ENCODE data around the gene TBX5. TPM values are rescaled to one million over a fixed set of nuclear protein-coding genes. Genes with fewer than 3 reads are reported as not detected.

The TBX5 gene
- total and polyA plus RNA-seq, 2 donors (not counting 1 experiment from before 2014, with no cell fraction given): not detected

DNA sequence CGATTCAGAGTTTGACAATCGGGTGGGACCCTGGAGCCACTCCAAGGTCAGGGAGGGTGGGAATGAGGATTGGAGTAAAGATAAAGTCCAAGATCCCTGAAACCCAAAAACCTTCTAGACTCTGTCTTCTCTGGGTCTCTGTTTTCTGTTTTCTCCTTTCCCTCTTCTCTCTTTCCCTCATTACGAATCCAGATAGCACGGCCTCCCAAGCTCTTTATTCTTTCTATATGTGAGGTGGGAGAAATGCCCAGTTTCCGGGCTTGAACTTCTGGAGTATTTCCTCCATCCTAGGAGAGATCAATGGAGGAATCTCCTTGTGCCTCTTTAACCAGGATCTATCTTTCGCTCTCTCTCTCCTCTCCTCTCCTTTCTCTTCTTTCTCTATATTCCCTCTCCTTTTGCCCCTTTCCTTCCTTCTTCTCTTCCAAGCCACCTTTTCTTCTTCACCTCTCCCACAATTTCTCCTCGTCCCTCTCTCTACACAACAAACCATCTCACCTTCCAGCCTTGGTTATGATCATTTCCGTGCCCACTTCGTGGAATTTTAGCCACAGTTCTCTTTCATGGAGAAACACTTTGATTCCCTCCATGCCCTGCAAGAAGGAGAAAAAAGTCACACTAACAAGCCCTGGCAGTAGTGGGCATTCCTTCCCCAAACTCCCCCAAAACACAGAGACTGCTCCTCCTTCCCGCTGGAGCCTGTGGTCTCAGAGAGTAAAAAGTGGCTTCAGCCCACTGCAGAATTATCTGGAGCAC lies 4.4 kb downstream of the TBX5 start:
- Histone ChIP-seq H4K20me1 (ENCODE audit: control insufficient read depth, insufficient read depth, low read length, poor library complexity, severe bottlenecking) (no peaks in the 10 kb centered on the region), H3K79me2 (ENCODE audit: control insufficient read depth, insufficient read depth, low read length) (no peaks in the 10 kb centered on the region), H3K4me2 (replicated peaks; ENCODE audit: low read depth, low read length, poor library complexity, severe bottlenecking) (no peak overlapping the region), H2AFZ (ENCODE audit: insufficient read depth, low read depth, low read length, poor library complexity, severe bottlenecking) (no peak overlapping the region), H3K9ac (ENCODE audit: low read length) (no peak overlapping the region), H3K27ac (ENCODE audit: low read length in 2 of 2) (no peak overlapping the region), H3K27me3 (replicated peaks in 1 of 4; ENCODE audit: control extremely low read depth in 1 of 4, control insufficient read depth in 3 of 4, insufficient read depth in 4 of 4, low read length in 3 of 4) (peaks cover 0 to 68% (median 48%) of the 10 kb centered on the region in 4 experiments), H3K36me3 (replicated peaks in 1 of 2; ENCODE audit: control extremely low read depth in 1 of 2, control insufficient read depth in 1 of 2, extremely low read depth in 1 of 2, insufficient read depth in 2 of 2, low read length in 1 of 2) (no peaks in the 10 kb centered on the region), H3K4me3 (ENCODE audit: control extremely low read depth in 1 of 5, extremely low read depth in 1 of 5, insufficient read depth in 1 of 5, low read depth in 2 of 5, low read length in 4 of 5) (no peak overlapping the region), H3K4me1 (ENCODE audit: control insufficient read depth in 2 of 2, insufficient read depth in 2 of 2, low read length in 2 of 2) (no peaks in the 10 kb centered on the region), H3K9me3 (ENCODE audit: control extremely low read depth in 1 of 3, control insufficient read depth in 2 of 3, insufficient read depth in 1 of 3, low read length in 2 of 3) (peaks cover 0 to 15% (median 0%) of the 10 kb centered on the region in 3 donors)
- Mint-ChIP-seq H3K27ac (no peak overlapping the region), H3K9me3 (ENCODE audit: insufficient read depth) (no peaks in the 10 kb centered on the region), H3K27me3 (peaks cover 80% of the 10 kb centered on the region), H3K4me3 (no peak overlapping the region), H3K4me1 (no peaks in the 10 kb centered on the region)
- TF ChIP-seq, protein P1, sequence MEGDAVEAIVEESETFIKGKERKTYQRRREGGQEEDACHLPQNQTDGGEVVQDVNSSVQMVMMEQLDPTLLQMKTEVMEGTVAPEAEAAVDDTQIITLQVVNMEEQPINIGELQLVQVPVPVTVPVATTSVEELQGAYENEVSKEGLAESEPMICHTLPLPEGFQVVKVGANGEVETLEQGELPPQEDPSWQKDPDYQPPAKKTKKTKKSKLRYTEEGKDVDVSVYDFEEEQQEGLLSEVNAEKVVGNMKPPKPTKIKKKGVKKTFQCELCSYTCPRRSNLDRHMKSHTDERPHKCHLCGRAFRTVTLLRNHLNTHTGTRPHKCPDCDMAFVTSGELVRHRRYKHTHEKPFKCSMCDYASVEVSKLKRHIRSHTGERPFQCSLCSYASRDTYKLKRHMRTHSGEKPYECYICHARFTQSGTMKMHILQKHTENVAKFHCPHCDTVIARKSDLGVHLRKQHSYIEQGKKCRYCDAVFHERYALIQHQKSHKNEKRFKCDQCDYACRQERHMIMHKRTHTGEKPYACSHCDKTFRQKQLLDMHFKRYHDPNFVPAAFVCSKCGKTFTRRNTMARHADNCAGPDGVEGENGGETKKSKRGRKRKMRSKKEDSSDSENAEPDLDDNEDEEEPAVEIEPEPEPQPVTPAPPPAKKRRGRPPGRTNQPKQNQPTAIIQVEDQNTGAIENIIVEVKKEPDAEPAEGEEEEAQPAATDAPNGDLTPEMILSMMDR (IDR thresholded peaks at IDR 0.05): no peak
- no peak for TF ChIP-seq EZH2 (IDR thresholded peaks at IDR 0.05; ENCODE audit: borderline replicate concordance, insufficient read depth, low read depth, low read length, poor library complexity, severe bottlenecking)
- 4% methylated on average over 6 of the region's 10 CpGs for WGBS (ENCODE audit: insufficient coverage)
- ChIA-PET CTCF (no interaction called here), POLR2A (no interaction called here)
- DNase-seq: no peak
- intact Hi-C loops (cut with micrococcal nuclease): no loop called here
- ATAC-seq (ENCODE audit: low read depth): no peak

- H3K27me3 ChIP-seq (replicated peaks in 1 of 4; ENCODE audit: control extremely low read depth in 1 of 4, control insufficient read depth in 3 of 4, insufficient read depth in 4 of 4, low read length in 3 of 4): peaks cover 0 to 68% (median 46%) of the 10 kb centered on the region in 4 experiments
- no peak overlapping the region for H3K9ac ChIP-seq (ENCODE audit: low read length)
- H3K4me3 ChIP-seq (ENCODE audit: control extremely low read depth in 1 of 5, extremely low read depth in 1 of 5, insufficient read depth in 1 of 5, low read depth in 2 of 5, low read length in 4 of 5): no peak overlapping the region
- DNase-seq (no peak), ATAC-seq (ENCODE audit: low read depth) (no peak)
- Mint-ChIP-seq H3K4me1 (no peaks in the 10 kb centered on the region), H3K9me3 (ENCODE audit: insufficient read depth) (no peaks in the 10 kb centered on the region), H3K27ac (no peak overlapping the region), H3K27me3 (peaks cover 75% of the 10 kb centered on the region), H3K4me3 (no peak overlapping the region)
- no peaks in the 10 kb centered on the region for H3K79me2 ChIP-seq (ENCODE audit: control insufficient read depth, insufficient read depth, low read length)
- no peak overlapping the region for H3K27ac ChIP-seq (ENCODE audit: low read length in 2 of 2)
- TF ChIP-seq, protein P1 (IDR thresholded peaks at IDR 0.05): no peak
- TF ChIP-seq EZH2 (IDR thresholded peaks at IDR 0.05; ENCODE audit: borderline replicate concordance, insufficient read depth, low read depth, low read length, poor library complexity, severe bottlenecking): no peak
- no peaks in the 10 kb centered on the region for H3K4me1 ChIP-seq (ENCODE audit: control insufficient read depth in 2 of 2, insufficient read depth in 2 of 2, low read length in 2 of 2)
- H3K4me2 ChIP-seq (replicated peaks; ENCODE audit: low read depth, low read length, poor library complexity, severe bottlenecking): no peak overlapping the region
- WGBS (ENCODE audit: insufficient coverage): 8% methylated on average over 16 of the region's 25 CpGs
- H3K9me3 ChIP-seq (ENCODE audit: control extremely low read depth in 1 of 3, control insufficient read depth in 2 of 3, insufficient read depth in 1 of 3, low read length in 2 of 3): peaks cover 0 to 15% (median 0%) of the 10 kb centered on the region in 3 donors
- no peaks in the 10 kb centered on the region for H3K36me3 ChIP-seq (replicated peaks in 1 of 2; ENCODE audit: control extremely low read depth in 1 of 2, control insufficient read depth in 1 of 2, extremely low read depth in 1 of 2, insufficient read depth in 2 of 2, low read length in 1 of 2)
- H4K20me1 ChIP-seq (ENCODE audit: control insufficient read depth, insufficient read depth, low read length, poor library complexity, severe bottlenecking): no peaks in the 10 kb centered on the region
- H2AFZ ChIP-seq (ENCODE audit: insufficient read depth, low read depth, low read length, poor library complexity, severe bottlenecking): no peak overlapping the region
- CTCF ChIA-PET: no interaction called here
- POLR2A ChIA-PET: no interaction called here
- intact Hi-C loops (cut with micrococcal nuclease): no loop called here
Observed at GRCh38 chr12:114400925-114401324, 5.0 kb downstream of the TBX5 start.

Data from B cell (primary cell).